Measurements from ENCODE around the gene TESMIN. TPM values are rescaled to one million over a fixed set of nuclear protein-coding genes. Genes with fewer than 3 reads are reported as not detected.

Gene TESMIN
- total and polyA plus RNA-seq, 2 of the 13 experiments (the other 11 are each of a cell fraction or from before 2014, with no cell fraction given), result 0.15 to 0.45 TPM

DNA sequence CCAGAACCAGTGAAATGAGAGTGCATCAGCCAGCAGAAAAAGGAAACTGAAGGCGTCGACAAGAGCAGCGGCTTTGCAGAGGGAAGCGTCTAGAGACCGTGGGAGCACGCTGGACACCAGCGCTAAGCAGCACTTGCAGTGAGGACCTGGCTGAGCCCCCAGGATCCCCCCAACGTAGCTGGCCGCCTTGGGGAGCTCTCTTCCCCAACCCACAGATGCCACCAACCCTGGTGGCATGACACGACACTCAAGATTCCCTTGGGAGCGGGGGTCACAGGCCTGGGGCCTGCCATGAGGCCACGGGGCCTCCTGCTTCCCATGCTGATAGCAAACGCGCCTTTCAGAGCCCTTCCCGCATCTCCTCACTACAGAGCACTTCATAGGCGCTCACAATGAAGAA, 13.4 kb upstream of the TESMIN start:
- in situ Hi-C loops (cut with HindIII; ENCODE audit: extremely low pct_ligation_motif_present, low pct_unique_long_range_greater_than_20kb), result no loop called here

More for the DNA sequence above, 13.4 kb upstream of the TESMIN start:
- Histone ChIP-seq H4K20me1 (ENCODE audit: insufficient read depth, low read length) (no peaks in the 10 kb centered on the region), H3K9me3 (ENCODE audit: low read length) (no peaks in the 10 kb centered on the region), H3K27me3 (ENCODE audit: control insufficient read depth in 1 of 2, insufficient read depth in 2 of 2, low read length in 2 of 2) (no peaks in the 10 kb centered on the region), H2AFZ (ENCODE audit: low read length) (no peak overlapping the region), H3K4me1 (ENCODE audit: insufficient read depth, low read length) (no peaks in the 10 kb centered on the region), H3K36me3 (replicated peaks in 1 of 2; ENCODE audit: control insufficient read depth in 1 of 2, insufficient read depth in 2 of 2, low read length in 2 of 2) (0 out of 5 replicates have a peak, but pooled peaks cover 0 to 3% of the 10 kb centered on the region in 2 experiments), H3K27ac (ENCODE audit: extremely low read length, insufficient read depth, low read length) (no peak overlapping the region), H3K4me3 (replicated peaks in 1 of 3; ENCODE audit: insufficient read depth in 1 of 3, low read depth in 2 of 3, low read length in 3 of 3) (no peak overlapping the region), H3K9ac (ENCODE audit: insufficient read depth, low read depth, low read length) (no peak overlapping the region), H3K4me2 (ENCODE audit: low read depth, low read length) (no peak overlapping the region), H3K79me2 (ENCODE audit: insufficient read depth, low read length) (no peaks in the 10 kb centered on the region)
- FAIRE-seq (no peak), ATAC-seq (no peak), DNase-seq (ENCODE audit: low spot score) (no peak)
- ChIA-PET CTCF (ENCODE audit: low intra/inter-chr PET ratio, low total read pairs) (no interaction called here), POLR2A (no interaction called here)
- 84% methylated on average over 16 of the region's 16 CpGs for WGBS (ENCODE audit: low lambda C conversion rate)
- intact Hi-C loops (cut with micrococcal nuclease; ENCODE audit: unreplicated experiment), result no loop called here
- BruUV-seq (replicated peaks), result no TSS peak
- TF ChIP-seq RAD21 (CRISPR knock-in tag; IDR thresholded peaks at IDR 0.05) (no peak), POGZ (CRISPR knock-in tag; IDR thresholded peaks at IDR 0.05) (no peak), ZFP90 (CRISPR knock-in tag; IDR thresholded peaks at IDR 0.05; ENCODE audit: borderline replicate concordance) (no peak), TMF1 (CRISPR knock-in tag; IDR thresholded peaks at IDR 0.05; ENCODE audit: low read depth) (no peak), ZNF546 (CRISPR knock-in tag; conservative IDR thresholded peaks at IDR 0.05) (no peak), HOXA5 (CRISPR knock-in tag; IDR thresholded peaks at IDR 0.05) (no peak), SMAD1 (CRISPR knock-in tag; IDR thresholded peaks at IDR 0.05; ENCODE audit: borderline replicate concordance, low read depth) (no peak), HOXA9 (CRISPR knock-in tag; IDR thresholded peaks at IDR 0.05; ENCODE audit: borderline replicate concordance) (no peak), POLR2G (IDR thresholded peaks at IDR 0.05; ENCODE audit: low read depth, low read length) (no peak)
- TF ChIP-seq, protein P1, sequence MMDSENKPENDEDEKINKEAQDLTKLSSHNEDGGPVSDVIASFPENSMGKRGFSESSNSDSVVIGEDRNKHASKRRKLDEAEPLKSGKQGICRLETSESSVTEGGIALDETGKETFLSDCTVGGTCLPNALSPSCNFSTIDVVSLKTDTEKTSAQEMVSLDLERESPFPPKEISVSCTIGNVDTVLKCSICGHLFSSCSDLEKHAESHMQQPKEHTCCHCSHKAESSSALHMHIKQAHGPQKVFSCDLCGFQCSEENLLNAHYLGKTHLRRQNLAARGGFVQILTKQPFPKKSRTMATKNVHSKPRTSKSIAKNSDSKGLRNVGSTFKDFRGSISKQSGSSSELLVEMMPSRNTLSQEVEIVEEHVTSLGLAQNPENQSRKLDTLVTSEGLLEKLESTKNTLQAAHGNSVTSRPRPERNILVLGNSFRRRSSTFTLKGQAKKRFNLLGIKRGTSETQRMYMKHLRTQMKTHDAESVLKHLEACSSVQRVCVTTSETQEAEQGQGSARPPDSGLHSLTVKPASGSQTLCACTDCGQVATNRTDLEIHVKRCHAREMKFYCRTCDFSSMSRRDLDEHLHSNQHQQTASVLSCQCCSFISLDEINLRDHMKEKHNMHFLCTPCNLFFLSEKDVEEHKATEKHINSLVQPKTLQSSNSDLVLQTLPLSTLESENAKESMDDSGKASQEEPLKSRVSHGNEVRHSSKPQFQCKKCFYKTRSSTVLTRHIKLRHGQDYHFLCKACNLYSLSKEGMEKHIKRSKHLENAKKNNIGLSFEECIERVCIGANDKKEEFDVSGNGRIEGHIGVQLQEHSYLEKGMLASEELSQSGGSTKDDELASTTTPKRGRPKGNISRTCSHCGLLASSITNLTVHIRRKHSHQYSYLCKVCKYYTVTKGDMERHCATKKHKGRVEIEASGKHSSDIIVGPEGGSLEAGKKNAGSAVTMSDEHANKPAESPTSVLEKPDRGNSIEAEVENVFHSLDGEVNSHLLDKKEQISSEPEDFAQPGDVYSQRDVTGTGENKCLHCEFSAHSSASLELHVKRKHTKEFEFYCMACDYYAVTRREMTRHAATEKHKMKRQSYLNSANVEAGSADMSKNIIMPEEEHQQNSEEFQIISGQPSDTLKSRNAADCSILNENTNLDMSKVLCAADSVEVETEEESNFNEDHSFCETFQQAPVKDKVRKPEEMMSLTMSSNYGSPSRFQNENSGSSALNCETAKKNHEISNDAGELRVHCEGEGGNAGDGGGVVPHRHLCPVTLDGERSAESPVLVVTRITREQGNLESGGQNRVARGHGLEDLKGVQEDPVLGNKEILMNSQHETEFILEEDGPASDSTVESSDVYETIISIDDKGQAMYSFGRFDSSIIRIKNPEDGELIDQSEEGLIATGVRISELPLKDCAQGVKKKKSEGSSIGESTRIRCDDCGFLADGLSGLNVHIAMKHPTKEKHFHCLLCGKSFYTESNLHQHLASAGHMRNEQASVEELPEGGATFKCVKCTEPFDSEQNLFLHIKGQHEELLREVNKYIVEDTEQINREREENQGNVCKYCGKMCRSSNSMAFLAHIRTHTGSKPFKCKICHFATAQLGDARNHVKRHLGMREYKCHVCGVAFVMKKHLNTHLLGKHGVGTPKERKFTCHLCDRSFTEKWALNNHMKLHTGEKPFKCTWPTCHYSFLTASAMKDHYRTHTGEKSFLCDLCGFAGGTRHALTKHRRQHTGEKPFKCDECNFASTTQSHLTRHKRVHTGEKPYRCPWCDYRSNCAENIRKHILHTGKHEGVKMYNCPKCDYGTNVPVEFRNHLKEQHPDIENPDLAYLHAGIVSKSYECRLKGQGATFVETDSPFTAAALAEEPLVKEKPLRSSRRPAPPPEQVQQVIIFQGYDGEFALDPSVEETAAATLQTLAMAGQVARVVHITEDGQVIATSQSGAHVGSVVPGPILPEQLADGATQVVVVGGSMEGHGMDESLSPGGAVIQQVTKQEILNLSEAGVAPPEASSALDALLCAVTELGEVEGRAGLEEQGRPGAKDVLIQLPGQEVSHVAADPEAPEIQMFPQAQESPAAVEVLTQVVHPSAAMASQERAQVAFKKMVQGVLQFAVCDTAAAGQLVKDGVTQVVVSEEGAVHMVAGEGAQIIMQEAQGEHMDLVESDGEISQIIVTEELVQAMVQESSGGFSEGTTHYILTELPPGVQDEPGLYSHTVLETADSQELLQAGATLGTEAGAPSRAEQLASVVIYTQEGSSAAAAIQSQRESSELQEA (CRISPR knock-in tag; IDR thresholded peaks at IDR 0.05; ENCODE audit: not compliant biosample characterization), result no peak

Measured in HepG2 (cell line).